GM18909 (cell line): ENCODE results near the gene NUFIP1.
"Not testable (repeated sequence)": the region's sequence is repeated elsewhere in the genome, so short reads cannot be mapped to it uniquely, and the experiment has no call there.

Experiments used
- ATAC-seq: cut with Tn5 transposase; IDR thresholded peaks from one replicate; pipeline ENCODE4 v1.9.1; 2021; ENCODE audit warnings: mild to moderate bottlenecking; ENCODE audit not compliant: unreplicated experiment, poor library complexity

NUFIP1 gene

DNA sequence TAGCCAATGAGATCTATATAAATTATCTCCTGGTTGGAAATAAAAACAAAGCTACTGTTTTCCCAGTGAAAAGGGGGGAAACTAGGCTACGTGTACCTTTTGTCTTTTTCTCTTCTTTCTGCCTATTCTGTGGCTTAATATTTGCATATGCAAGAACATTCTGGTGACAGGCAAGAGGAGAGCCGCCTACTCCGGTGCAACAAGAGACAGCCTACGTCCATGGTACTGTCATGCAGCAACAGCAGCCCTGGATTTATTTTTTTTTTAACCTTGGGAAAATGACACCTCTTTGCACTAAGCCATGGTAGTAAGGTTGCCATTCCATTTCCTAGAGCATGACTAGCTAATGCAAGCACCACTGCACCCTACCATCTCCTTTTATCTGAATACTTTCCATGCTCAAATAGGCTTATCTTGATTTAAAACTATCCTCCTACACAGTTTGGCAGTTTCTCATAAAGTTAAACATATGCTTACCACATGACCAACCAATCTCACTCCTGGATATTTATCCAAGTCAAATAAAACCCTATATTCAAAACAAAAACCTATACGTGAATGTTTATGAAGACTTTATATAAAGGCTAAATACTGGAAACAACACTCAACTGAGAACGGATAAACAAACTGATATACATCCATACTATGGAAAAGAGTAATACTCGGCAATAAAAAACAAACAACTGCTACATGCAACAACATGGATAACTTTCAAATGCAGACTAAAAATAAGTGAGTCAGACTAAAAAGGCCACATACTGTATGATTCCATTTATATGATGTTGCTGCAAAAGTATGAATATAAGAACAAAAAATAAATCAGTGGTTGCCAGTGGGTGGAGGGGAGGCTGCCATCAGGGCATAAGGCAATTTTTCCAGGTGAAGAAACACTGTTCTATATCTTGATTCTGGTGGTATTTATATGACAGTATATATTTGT lies 17.3 kb downstream of the NUFIP1 start:
- ATAC-seq = no peak

DNA sequence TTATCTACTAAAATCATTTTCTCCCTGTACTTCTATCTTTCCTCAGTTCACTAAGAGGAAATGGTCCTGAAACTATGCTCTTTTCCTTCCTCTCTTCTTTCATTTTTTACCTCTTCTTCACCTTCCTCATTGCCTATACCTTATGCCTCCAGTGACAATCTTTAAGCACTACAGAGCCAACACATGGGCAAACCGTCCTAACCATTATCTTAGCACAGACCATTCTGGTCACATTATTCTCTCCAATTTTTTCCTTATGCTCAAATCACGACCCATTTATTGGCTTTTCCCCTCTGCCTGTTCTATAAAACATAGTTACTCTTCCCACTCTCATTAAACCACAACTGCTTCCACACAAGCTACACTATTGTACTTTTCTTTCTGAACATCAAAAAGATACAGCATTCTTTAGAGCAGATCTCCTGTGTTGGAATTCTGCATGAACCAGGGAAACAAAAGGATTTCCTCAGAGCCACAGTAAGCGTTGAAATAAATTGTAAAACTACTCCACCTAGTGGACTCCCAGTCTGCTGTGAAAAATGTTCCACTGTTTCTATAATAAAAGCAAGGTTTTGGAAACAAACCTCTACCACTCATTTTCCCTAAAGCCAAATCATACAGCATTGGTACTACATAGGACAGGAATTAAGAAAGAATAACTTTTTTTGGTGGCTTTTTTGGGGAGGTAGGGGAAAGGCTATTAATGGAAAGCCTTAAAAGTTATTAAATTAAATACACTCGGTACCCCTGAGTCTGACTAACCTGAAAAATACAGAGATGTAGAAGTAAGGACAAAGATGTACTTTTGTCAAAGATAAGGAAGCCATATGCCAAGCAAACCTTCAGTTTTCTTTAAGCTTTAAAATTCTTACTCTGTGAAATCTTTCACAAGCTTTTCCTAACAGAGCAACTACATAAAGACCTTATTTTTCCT lies 19.5 kb downstream of the NUFIP1 start:
- no peak for ATAC-seq

DNA sequence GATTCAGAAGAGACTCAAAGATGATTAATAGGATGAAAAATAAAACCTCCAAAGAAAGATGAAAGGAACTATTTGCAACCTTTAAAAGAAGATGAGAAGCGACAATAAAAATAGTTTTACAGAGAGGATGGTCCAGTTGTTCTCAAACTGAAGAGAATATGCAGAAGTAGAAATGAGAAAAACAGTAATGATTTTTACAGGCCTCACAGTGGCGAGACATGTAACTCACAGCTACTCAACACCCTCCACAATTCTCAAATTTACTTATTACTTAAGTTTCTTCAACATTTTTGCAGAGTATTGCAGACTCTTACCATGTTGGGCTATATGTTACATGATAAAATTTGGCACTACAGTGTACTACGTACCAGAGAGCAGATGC lies 20.8 kb downstream of the NUFIP1 start:
- no peak for ATAC-seq

DNA sequence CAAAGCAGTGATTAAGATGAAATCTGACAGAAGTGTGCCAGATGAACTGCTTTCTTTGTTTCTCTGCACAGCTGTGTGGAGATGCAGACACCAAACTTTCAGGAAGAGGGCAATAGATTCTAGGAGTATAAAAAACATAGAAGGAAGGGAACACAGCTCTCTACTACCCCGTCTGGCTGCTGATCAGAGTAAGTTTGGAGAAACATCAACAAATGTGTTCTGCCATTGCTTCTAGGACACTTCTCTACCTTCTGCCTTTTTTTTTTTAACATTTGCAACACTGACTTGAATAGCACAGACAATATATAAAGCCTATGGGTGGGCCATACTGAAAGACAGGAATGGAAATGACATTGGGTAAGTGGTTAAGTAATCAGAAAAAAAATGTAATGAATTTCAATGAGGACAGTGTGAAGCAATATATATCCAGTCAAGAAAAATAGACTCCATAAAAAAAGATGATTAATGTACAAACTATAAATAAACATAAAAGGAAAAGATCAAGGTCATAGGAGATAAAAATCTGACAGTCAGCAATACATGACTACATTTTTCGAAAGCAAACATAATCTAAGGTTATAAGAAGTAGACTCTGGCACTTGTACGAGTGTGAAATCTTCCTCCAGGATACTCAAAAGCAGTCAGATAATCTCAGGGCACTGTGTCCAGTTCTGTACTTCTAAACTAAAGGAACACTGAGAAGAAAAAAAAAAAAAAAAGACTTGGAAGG lies 21.4 kb downstream of the NUFIP1 start:
- no peak for ATAC-seq

DNA sequence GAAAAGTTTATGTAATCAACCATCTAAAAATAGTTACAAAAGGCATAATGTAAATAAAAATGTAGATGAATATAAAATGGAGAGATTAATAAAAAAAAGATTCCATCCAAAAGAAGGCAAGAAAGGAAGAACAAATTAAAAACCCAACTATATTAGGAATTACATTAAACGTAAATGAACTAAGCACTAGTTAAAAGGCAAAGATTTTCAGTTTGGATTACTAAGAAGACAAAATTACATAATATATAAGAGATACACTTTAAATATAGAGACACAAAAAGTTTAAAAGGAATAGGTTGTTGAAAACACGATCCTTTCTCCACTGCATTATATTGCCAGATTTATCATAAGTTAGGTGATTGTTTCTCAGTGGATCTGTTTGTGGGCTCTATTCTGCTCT lies 27.3 kb downstream of the NUFIP1 start:
- ATAC-seq = no peak

DNA sequence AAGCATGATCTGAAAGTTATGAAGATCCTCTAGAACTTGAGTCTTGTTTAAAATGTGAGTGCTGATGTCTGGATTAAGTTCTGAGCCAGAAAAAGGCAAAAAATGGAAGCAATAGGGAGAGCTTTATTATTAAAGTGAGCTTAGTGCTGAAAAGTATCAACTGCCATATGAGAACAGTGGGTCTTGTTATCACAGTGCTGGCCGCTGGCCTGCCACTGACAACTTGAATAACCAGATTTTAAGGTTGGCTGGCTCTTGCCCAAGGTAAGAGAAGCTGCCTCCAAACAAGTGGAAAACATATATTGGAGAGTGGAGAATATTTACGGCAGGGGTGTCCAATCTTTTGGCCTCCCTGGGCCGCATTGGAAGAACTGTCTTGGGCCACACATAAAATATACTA lies 33.9 kb downstream of the NUFIP1 start:
- no peak for ATAC-seq

DNA sequence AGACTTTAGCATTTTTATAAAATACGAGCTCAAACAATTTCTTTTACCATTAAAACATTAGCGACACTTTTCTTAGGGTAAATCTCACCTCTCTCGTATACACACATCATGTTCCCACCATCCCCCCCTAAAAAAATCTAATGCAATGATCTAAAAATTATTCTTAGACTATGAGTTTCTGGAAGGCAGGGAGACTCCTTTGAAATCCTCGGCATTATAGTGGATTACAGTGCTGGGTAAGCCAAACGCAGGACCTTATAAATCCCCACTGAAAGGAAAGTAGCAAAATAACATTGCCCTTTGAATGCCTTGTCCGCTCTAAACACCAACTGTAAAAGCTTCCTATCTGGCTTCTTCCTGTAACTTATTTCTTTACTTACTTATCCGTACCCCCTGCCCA lies 35.0 kb downstream of the NUFIP1 start:
- no peak for ATAC-seq

DNA sequence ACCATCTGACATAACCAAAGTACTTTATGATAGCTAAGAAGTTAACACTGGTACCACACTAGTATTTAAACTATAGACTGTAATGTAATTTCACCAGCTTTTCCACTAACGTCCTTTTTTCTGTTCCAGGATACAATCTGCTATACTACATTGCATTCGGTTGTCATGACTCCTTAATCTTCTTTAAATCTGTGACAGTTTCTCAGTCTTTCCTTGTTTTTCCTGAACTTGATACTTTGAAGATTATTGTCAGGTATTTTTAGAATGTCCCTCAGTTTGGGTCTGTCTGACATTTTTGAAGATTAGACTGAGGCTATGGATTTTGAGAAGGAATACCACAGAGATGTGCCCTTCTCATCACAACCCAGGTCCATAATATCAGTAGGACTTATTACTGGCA lies 36.6 kb downstream of the NUFIP1 start:
- ATAC-seq = no peak

DNA sequence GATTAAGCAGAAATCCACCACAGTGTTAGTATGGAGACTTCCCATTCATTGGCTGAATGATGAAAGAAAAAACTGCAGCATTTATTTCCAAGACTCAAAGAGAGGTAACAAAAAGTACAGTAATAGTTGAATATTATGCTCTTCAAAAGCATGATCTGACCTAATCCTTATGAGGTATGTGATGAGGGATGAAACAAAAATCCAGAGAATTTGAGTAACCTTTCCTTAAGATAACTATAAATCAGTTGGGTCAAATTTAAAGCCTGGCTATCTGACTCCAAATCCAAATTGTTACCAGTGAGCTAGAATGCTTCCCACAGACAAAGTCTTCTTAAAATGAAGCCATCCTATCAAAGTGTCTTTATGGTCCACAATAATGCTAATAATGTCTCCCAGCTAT lies 38.1 kb downstream of the NUFIP1 start:
- no peak for ATAC-seq

DNA sequence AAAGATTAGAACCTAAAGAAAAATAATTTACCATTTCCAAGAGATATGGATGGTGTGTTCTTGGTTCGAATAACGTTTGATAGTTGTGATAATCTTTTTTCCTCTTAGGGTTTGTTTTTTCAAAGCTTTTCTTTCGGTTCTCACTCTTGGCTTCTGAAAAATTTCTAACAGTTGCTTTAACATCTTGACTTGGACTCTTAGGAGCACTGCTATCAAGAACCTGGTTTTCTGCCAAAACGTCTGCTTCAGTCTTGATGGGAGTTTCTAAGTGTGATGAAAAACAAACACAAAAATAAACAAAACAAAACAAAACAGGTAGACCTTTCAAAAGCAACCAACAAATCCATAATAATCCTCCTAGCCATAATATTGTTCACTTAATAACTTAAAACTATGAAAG lies 45.9 kb downstream of the NUFIP1 start:
- ATAC-seq = not testable (repeated sequence)

DNA sequence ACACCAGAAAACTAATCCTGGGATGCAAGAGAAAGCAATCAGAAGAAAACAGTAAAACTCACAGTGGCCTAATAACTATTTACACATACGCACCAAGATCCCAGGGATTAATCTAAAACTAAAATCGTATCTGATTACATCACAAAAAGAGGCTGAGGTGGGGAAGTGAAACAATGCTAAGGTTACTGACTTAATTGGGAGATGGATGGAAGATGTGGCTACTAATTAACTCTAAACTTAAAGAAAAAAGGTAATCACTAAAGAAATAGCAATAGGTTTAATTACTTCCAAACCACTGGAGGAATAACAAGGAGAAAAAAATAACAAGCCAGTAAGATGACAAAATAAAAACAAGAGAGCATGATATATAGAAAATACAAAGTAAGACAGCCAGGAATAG lies 50.4 kb downstream of the NUFIP1 start:
- no peak for ATAC-seq

DNA sequence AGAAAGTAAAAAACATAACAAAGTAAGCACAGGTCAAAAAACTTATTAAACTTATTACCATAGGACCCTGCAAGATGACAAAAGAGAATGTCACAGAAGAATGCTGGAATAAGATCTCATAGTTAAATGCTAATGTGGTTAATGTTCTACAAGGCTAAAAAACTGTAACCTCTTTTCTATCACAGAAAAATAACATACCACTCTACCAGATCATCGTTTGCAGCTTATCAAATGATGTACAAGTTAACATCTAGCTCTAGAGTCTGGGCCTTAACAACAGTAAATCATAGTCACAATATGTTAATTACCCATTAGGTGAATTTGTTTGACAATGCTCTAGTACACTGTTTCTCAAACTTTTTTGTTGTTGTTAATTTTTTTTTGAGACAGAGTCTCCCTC lies 53.0 kb downstream of the NUFIP1 start:
- ATAC-seq = no peak

DNA sequence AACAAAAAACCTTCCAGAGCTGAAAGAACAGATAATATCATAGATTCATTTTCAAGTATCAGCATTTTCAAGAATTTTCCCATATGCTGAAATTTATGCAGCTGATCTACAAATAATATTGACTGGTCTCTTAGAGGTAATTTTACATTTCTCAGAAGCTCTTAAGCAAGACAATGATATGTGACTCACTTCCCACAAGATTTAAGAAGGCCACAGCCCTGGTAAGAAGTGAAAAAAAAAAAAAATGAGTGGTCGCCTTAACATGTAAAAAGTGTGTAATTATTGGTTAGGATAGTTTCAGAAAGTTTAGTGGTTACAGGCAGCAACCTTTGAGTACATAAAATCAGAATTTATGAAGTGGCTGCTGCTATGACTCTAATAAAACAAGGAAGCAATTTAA lies 54.5 kb downstream of the NUFIP1 start:
- no peak for ATAC-seq

DNA sequence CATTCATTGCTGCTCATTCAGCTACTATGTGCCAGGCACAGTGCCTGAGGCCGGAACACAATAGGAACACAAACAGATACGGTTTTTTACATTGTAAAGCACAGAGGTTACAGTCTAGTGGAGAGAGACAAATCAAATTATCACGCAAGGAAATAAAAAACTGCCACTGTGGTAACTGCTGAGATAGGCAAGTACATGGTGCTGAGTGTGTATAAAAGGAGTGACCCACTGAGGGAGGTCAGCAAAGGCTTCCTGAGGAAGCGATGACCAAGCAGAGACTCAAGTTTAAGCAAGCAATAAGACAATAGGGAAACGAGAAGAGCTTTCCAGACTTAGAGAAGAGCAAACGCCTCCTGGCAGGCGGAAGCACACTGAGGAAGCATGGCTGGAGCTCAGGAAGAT lies 56.4 kb downstream of the NUFIP1 start:
- ATAC-seq = no peak

DNA sequence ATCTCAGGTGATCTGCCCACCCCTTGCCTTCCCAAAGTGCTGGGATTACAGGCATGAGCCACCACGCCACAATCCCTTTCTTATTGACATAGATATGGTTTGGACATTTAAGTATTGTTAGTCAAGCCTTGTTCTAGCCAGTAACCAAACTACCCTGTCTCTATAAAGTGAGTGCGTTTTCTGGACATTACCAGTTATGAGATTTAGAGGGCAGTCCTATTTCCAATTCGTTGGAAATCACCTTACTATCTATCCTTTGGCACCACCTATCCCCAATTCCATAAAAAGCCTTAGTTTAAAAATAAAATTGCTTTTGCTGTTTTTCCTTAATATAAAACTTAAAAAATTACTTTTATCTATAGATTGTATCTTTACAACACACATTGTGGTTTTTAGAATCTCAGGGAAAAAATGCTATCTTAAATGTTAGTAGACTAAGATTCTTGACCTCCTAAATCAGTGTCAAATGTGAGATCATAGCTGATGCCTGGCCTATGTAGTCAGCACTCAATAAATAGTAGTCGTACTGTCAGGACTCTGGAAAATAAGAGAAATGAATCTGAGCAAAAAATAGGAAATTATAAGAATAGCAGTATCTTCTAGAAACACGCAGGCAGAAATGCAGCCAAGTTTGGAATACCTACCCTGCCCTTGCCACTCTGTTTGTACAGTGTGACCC lies 57.0 kb downstream of the NUFIP1 start:
- no peak for ATAC-seq

DNA sequence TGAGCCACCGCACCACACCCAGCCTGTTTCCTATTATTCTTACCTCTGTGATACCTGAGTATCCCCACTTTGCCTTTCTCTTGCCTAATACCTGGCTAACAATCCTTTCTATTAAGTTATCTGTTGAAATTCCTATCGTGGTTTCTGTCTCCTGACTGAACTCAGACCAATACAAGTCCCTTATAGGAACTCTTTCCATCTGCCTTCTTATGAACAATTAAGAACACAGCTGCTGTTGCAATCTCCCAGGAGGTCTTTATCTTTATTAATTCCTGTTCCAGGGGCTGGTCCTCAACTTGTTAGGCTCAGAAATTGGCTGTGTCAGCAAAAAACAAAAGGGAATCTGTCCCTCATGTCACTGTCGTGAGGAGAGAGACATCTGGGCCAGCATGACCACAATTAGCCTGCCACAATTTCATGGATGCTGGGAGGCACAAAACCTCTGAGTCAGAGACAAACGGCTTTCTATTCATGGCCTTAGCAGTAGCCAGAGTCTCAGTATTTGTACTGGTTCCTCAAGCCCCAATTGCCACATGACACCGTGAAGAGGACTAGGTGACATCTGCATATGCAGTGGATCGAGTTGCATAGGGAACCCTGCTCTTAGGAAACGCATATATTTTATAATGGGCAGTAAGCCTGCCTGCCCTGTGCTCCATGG lies 58.2 kb downstream of the NUFIP1 start:
- no peak for ATAC-seq

DNA sequence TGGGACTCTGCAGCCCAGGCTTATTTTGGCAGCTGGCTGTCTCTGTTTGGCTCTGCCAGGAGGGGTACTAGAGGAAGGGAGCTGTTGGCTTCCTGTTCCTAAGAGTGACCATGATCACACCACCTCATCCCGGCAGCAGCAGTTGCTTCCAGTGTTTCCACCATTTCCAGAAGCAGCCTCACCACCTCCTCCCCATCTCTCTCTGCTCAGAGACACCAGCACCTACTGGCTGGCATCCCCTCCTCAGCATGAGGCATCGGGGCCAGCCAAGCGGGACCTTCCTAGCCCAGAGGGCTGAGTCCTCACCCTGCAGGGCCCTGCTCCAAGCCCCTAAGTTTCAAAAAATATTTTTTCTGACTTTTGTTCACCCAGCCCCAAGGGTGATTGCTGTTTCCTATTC lies 59.0 kb downstream of the NUFIP1 start:
- no peak for ATAC-seq

DNA sequence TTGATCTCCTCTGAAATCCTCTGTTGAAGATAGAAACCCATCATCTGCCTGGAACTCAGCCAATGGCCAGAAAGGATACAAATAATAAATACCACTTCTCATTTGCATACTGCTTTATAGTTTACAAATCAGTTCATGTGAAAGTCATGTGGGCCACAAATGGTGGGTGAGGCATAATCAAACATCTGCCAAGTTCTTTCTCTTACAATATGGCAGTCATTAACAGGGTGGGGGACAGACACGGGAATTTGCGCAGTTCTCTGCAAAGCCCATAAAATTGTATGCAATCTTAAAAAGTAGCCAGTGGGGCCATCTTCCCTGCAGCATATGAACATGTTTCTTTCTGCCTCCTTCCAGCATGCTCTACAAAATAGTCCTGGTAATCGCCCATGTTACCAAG lies 59.6 kb downstream of the NUFIP1 start:
- ATAC-seq = no peak

DNA sequence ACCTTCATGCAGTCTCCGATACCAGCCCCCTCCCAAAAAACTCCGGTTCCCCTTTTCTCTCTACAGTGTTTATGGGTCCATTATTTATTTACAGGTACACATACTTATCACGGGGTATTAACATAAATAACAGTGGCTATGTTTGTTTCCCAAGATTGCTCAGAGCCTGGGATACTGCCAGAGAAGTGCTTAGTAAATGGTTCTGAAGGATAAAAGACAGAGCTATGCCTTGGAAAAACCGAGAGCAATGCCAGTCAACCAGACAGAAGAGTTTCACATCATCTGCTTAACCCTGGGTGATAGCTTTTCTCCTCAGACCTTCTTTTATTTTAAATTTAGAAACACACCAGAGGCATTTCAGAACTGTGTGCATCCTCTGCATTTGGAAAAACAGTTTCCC lies 61.3 kb downstream of the NUFIP1 start:
- ATAC-seq = no peak
